Left lung (tissue), 10 donors: ENCODE data around the gene MAPKAPK5. TPM values are rescaled to one million over a fixed set of nuclear protein-coding genes. Genes with fewer than 3 reads are reported as not detected.

Experiments used
- ATAC-seq: fragments of 200-7000 bp; cut with Tn5 transposase; one replicate; pipeline ENCODE4 v1.9.1; 2020; ENCODE audit warnings: moderate library complexity
- DNase-seq, 4 donors: peaks; one replicate each; pipeline ENCODE4 v3.0.0-alpha.2; 2013 to 2020
- H3K27ac ChIP-seq, 2 donors: fragments of 200-600 bp; sonication (generic) in 1 of 2; one replicate each; pipeline versions ENCODE4 v1.5.0 to v1.8.0; 2020 to 2021
- H3K27me3 ChIP-seq, 2 donors: fragments of 200-600 bp; sonication (generic) in 1 of 2; one replicate each; pipeline versions ENCODE4 v1.5.0 to v1.8.0; 2020 to 2021
- H3K36me3 ChIP-seq, 2 donors: fragments of 200-600 bp; sonication (generic) in 1 of 2; one replicate each; pipeline versions ENCODE4 v1.5.0 to v1.8.0; 2020 to 2021
- H3K4me1 ChIP-seq, 2 donors: fragments of 200-600 bp; one replicate each; pipeline ENCODE4 v1.8.0; 2021
- H3K4me3 ChIP-seq, 2 donors: fragments of 200-600 bp; sonication (generic) in 1 of 2; one replicate each; pipeline versions ENCODE4 v1.5.0 to v1.8.0; 2020 to 2021; ENCODE audit warnings: mild to moderate bottlenecking in 1 of 2
- H3K9me3 ChIP-seq, 2 donors: fragments of 200-600 bp; sonication (generic) in 1 of 2; one replicate each; pipeline versions ENCODE4 v1.5.0 to v1.8.0; 2020 to 2021
- intact Hi-C, 2 donors: fragments of 100-400 bp; cut with DNase I; formaldehyde crosslinking; loops; one replicate each; pipeline versions ENCODE4 v1.11.2 to v1.14.2; 2022
- polyA plus RNA-seq, 6 donors: library from polyadenylated mRNA; unstranded; fragments of 120-200 nt; gene quantifications; one replicate each; pipeline ENCODE4 v1.2.1, GENCODE V29; 2013; ENCODE audit not compliant: insufficient read length in 6 of 6
- total RNA-seq, 2 donors: library from RNA; stranded (reverse); fragmentation: NEBNext Ultra II Directional; extraction: Animal tissue kit (Norgen Biotek cat#: 25700); gene quantifications; one replicate each; pipeline ENCODE4 v1.2.1, GENCODE V29; 2021
- TF ChIP-seq, protein P1 (sequence below), 2 donors: fragments of 200-600 bp; sonication (generic) in 1 of 2; IDR thresholded peaks; one replicate each; pipeline versions ENCODE4 v1.5.0 to v1.8.0; 2021; ENCODE audit warnings: antibody characterized with exemption in 2 of 2
- donor health status: DM: no; HTN: yes; CAD: no.
- donor health status: DM: no; HTN: no; CAD: no.

Gene MAPKAPK5
- total and polyA plus RNA-seq, 8 donors, result 31.7 to 57.9 (median 50.3) TPM

DNA sequence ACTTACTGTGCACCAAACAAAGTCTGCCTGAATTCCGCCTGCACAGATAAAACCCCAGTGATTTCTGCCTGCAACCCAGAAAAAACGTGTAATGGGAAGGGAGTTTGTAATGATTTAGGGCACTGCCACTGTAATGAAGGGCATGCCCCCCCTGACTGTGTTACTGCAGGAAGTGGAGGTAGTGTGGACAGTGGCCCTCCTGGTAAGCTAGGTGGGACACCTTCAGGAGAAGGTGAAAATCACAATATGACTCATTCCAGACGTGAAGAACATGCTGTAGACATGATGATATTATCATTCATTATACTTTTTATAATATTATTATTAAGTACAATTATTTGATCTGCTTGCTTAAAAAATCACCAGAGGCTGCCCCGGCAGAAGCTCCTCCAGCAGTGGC, 59.2 kb downstream of the MAPKAPK5 start:
- Histone ChIP-seq H3K9me3 (no peaks in the 10 kb centered on the region), H3K36me3 (peaks cover 0 to 29% of the 10 kb centered on the region in 2 donors), H3K4me1 (no peaks in the 10 kb centered on the region), H3K4me3 (no peak overlapping the region), H3K27me3 (no peaks in the 10 kb centered on the region), H3K27ac (no peak overlapping the region)
- intact Hi-C loops, result no loop called here
- ATAC-seq (no peak), DNase-seq (no peak)
- TF ChIP-seq, protein P1, sequence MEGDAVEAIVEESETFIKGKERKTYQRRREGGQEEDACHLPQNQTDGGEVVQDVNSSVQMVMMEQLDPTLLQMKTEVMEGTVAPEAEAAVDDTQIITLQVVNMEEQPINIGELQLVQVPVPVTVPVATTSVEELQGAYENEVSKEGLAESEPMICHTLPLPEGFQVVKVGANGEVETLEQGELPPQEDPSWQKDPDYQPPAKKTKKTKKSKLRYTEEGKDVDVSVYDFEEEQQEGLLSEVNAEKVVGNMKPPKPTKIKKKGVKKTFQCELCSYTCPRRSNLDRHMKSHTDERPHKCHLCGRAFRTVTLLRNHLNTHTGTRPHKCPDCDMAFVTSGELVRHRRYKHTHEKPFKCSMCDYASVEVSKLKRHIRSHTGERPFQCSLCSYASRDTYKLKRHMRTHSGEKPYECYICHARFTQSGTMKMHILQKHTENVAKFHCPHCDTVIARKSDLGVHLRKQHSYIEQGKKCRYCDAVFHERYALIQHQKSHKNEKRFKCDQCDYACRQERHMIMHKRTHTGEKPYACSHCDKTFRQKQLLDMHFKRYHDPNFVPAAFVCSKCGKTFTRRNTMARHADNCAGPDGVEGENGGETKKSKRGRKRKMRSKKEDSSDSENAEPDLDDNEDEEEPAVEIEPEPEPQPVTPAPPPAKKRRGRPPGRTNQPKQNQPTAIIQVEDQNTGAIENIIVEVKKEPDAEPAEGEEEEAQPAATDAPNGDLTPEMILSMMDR (IDR thresholded peaks at IDR 0.05), result no peak

DNA sequence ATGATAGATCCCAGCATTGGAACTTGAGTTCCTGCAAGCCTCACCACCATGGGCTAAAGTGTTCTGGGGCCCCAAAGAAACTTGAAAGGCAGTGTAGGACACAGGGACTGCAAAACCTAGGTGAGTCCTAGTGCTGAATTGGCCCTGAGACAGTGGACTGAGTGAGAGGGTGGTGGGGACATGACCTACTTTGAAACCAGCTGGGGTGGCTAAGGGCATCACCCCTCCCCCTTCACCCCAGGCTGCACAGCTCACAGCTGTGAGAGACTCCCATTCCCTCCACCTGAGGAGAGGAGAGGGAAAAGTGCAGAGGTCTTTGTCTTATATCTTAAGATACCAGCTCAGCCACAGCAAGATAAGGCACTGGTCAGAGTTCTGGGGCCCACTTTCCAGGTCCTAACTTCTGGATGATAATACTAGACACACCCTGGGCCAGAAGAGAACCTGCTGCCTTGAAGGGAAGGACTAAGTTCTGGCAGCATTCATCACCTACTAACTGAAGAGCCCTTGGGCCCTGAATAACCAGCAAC, 62.5 kb downstream of the MAPKAPK5 start:
- no peak for ATAC-seq
- H3K27me3 ChIP-seq, result no peaks in the 10 kb centered on the region
- no peak overlapping the region for H3K27ac ChIP-seq

DNA sequence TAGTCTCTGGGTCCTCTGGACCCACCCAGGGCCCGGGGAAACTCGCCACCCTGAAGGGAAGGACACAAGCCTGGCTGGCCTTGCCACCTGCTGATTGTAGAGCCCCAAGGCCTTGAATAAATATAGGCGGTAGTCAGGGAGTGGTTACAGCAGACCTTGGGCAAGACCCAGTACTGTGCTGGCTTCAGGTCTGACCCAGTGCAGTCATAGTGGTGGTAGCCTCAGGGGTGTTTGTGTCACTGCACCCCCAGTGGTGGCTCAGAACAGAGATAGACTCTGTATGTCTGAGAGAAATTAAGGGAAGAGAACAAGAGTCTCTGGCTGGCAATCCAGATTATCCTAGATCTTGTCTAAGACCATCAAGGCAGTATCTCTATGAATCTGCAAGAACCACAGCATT, 63.5 kb downstream of the MAPKAPK5 start:
- Histone ChIP-seq H3K27ac (no peak overlapping the region), H3K27me3 (no peaks in the 10 kb centered on the region), H3K9me3 (peaks cover 0 to 13% of the 10 kb centered on the region in 2 donors), H3K4me3 (no peak overlapping the region), H3K4me1 (no peaks in the 10 kb centered on the region), H3K36me3 (peaks cover 0 to 15% of the 10 kb centered on the region in 2 donors)
- ATAC-seq, result no peak
- TF ChIP-seq, protein P1 (IDR thresholded peaks at IDR 0.05), result no peak
- intact Hi-C loops, result no loop called here
- no peak for DNase-seq

More for the DNA sequence above, 62.5 kb downstream of the MAPKAPK5 start:
- no peak for DNase-seq
- intact Hi-C loops, result no loop called here
- Histone ChIP-seq H3K9me3 (peaks cover 0 to 13% of the 10 kb centered on the region in 2 donors), H3K36me3 (peaks cover 0 to 18% of the 10 kb centered on the region in 2 donors), H3K4me3 (no peak overlapping the region), H3K4me1 (no peaks in the 10 kb centered on the region)
- TF ChIP-seq, protein P1 (IDR thresholded peaks at IDR 0.05), result no peak

DNA sequence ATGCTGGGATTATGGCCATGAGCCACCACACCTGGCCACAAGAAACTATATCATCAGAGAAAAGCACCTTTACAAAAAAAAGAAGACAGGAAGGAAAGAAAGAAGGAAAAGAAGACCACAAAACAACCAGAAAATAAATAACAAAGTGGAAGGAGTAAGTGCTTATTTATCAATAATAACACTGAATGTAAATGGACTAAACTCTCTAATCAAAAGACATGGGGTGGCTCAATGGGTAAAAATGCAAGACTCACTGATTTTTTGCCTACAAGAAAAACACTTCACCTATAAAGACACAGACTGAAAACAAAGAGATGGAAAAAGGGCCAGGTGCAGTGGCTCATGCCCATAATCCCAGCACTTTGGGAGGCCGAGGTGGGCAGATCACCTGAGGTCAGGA, 65.7 kb downstream of the MAPKAPK5 start:
- H3K4me1 ChIP-seq, result no peaks in the 10 kb centered on the region
- intact Hi-C loops, result no loop called here
- DNase-seq, result no peak

DNA sequence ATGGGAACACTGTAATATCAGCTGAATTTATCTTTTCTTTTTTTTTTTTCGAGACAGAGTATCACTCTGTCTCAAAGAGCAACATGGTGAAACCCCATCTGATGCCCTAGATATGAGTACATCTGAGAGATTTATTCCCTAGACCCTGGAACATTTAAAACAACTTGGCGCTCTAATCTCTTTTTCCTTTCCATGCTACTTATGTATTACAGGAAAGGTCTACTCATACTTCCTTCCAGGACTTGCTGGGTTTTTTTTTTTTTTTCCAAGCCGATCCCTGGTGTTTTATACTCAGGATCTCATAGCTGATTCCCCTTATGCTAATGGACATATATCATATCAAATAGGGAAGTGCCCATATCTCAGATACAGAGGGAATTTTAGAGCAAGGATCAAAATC, 83.1 kb downstream of the MAPKAPK5 start:
- Histone ChIP-seq H3K27ac (no peak overlapping the region), H3K36me3 (no peaks in the 10 kb centered on the region), H3K27me3 (no peaks in the 10 kb centered on the region), H3K9me3 (no peaks in the 10 kb centered on the region), H3K4me1 (no peaks in the 10 kb centered on the region), H3K4me3 (no peak overlapping the region)
- intact Hi-C loops, result no loop called here
- ATAC-seq (no peak), DNase-seq (no peak)
- TF ChIP-seq, protein P1 (IDR thresholded peaks at IDR 0.05), result no peak

More for the DNA sequence above, 65.7 kb downstream of the MAPKAPK5 start:
- Histone ChIP-seq H3K27ac (no peak overlapping the region), H3K36me3 (peaks cover 0 to 15% of the 10 kb centered on the region in 2 donors), H3K27me3 (no peaks in the 10 kb centered on the region), H3K4me3 (no peak overlapping the region), H3K9me3 (peaks cover 0 to 13% of the 10 kb centered on the region in 2 donors)
- TF ChIP-seq, protein P1 (IDR thresholded peaks at IDR 0.05), result no peak
- ATAC-seq, result no peak
